GM12892 (cell line): ENCODE results near the gene EXOSC3.

Source experiments
- POLR2A ChIP-seq: IDR thresholded peaks from 2 replicates; pipeline ENCODE4 v1.6.1; 2011; ENCODE audit warnings: low read depth, low read length, control low read depth
- POLR2AphosphoS5 ChIP-seq: IDR thresholded peaks from 2 replicates; pipeline ENCODE4 v1.6.1; 2011; ENCODE audit warnings: low read depth, low read length, control low read depth
- TAF1 ChIP-seq: IDR thresholded peaks from 2 replicates; pipeline ENCODE4 v1.6.1; 2011; ENCODE audit warnings: low read depth, mild to moderate bottlenecking, control low read depth, low read length, borderline replicate concordance

- no peak for TF ChIP-seq POLR2A
- TF ChIP-seq TAF1 = no peak
- no peak for TF ChIP-seq POLR2AphosphoS5
Observed at GRCh38 chr9:37784291-37784615, 611 bp downstream of the EXOSC3 start.
